Transverse colon (tissue), 4 donors: Measurements from ENCODE around the gene ORAI3.
A peak's percentile ranks its signal among the peaks of the same experiment; 100 is the strongest.

Source experiments
- CTCF ChIP-seq, 5 experiments: fragments of 200-600 bp in 3 of 5; fragments of 450-650 bp in 2 of 5; sonication (generic) in 3 of 5; IDR thresholded peaks; 1 replicate in 2 of 5; 2 replicates in 3 of 5; pipeline ENCODE4 v1.5.1; 2016 to 2017; ENCODE audit warnings: antibody characterized with exemption in 5 of 5, inconsistent platforms in 3 of 5, mild to moderate bottlenecking in 2 of 5, moderate library complexity in 1 of 5
- EP300 ChIP-seq: sonication (generic); formaldehyde crosslinking; IDR thresholded peaks from one replicate; pipeline ENCODE4 v1.6.1; 2017; ENCODE audit warnings: antibody characterized with exemption, low read depth
- POLR2A ChIP-seq: fragments of 450-650 bp; IDR thresholded peaks from one replicate; pipeline ENCODE4 v1.6.1; 2016; ENCODE audit warnings: antibody characterized with exemption, mild to moderate bottlenecking, moderate library complexity
- POLR2AphosphoS5 ChIP-seq, 3 donors: sonication (generic); formaldehyde crosslinking; IDR thresholded peaks; one replicate each; pipeline ENCODE4 v1.6.1; 2016; ENCODE audit warnings: antibody characterized with exemption in 3 of 3

DNA sequence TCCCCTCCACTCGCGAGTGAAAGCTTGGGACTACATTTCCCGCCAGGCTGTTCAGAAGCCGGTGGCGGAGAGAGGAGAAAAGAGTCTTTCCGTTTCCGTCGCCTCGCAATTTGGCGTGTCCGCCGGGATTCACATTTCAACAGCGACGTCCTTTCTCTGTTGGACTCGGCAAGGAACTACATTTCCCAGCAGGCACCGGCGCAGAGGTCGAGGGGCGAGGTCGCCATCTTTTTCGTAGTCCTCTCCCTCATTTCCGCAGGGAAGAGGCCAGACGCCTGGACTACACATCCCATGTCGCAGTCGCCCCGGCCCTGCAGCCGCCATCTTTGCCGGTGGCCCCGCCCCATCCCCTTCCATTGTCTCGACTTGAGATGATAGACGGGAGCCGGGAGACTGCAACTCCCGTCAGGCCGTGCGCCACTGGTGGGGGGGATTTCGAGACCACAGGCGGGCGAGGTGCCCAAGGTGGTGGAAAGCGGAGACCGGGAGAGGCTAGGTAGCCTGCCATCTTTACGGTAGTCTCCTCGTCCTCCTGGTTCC is 26.4 kb upstream of the ORAI3 start:
- TF ChIP-seq CTCF (IDR thresholded peaks at IDR 0.05) (no peak), POLR2AphosphoS5 (IDR thresholded peaks at IDR 0.05) (peak; percentile 27 to 58 (median 40)), EP300 (no peak), POLR2A (no peak)
